Hematopoietic multipotent progenitor cell treated with erythropoietin and hydrocortisone succinate and interleukin-3 and kit ligand, for 15 days (in vitro differentiated cells): ENCODE measurements around the gene NAV2.
"Not testable (repeated sequence)": the region's sequence is repeated elsewhere in the genome, so short reads cannot be mapped to it uniquely, and the experiment has no call there.

ENCODE experiments used
- DNase-seq: peaks from one replicate; pipeline ENCODE4 v3.0.0-alpha.2; 2015; ENCODE audit warnings: low spot score

Gene NAV2

DNA sequence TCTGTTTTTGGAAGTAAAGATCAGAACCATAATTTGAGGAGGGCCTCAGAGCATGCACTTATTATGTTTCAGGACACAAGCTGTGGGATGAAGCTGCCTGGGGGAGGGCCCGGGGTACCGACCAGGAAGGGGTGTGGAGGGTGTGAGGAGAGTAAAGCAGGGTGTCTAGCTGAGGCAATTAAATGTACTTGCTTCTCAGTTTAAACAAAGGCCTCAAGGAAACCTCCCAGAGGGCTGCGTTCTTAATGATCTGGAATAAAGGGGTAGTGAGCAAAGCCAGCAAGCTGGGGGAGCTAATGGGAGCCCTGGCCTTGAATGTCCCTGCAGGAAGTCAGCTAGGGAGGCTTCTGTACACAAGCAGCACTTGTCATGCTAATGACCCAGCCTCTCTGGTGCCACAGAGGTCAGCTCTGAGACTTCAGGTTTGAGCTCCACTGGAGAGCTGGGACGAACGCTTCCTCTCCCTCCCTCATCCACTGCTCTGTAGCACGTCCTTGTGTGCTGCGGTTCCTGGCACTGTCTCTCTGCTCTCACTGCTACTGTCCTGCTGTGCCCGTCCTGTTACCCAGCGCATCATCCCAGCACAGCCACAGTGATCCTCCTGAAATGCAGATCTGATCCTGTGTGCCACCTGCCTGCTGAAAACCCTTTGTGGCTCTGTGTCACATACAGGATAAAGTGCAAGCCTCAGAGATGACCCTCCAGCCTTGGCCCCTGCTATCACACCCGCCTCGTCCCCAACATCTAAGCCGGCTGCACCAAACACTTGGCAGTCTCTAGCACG lies 287.9 kb downstream of the NAV2 start:
- no peak for DNase-seq

- DNase-seq, result no peak
Observed at GRCh38 chr11:20002312-20003216, 289.9 kb downstream of the NAV2 start.

- no peak for DNase-seq
Observed at GRCh38 chr11:20003351-20003750, 290.7 kb downstream of the NAV2 start.

DNA sequence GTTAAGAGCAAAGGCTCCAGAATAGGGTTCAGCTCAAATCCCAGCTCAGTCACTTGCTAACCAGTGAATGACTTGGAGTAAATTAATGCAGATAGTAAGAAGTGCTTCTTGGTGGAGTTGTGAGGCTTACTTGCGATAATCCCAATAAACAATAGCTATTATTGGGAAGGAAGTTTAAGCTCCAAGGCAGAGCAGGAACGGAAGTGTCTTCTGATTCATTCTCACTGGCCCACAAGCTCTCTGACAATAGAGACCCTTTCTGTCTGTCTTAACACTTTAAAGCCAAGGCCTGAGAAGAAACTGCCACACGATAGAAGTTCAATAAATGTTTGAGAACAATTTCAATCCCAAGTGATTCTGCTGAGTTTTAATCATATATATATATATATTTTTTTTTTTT lies 292.2 kb downstream of the NAV2 start:
- no peak for DNase-seq

- DNase-seq, result no peak
Observed at GRCh38 chr11:20005747-20006146, 293.1 kb downstream of the NAV2 start.

DNA sequence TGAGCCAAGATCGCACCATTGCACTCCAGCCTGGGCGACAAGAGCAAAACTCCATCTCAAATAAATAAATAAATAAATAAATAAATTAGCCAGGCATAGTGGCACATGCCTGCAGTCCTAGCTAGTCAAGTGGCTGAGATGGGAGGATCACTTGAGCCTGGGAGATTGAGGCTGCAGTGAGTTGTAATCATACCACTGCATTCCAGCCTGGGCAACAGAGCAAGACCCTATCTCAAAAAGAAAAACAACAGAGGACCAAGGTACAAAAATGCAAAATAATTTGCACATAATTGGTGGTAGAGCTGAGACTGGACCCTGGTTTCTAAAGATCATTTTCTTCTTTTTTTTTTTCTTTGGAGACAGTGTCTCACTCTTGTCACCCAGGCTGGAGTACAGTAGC lies 294.0 kb downstream of the NAV2 start:
- not testable (repeated sequence) for DNase-seq

- DNase-seq, result no peak
Observed at GRCh38 chr11:20007386-20007785, 294.7 kb downstream of the NAV2 start.

GRCh38 chr11:20008190-20008870 lies 295.7 kb downstream of the NAV2 start:
- DNase-seq, result no peak

- DNase-seq, result no peak
Observed at GRCh38 chr11:20008871-20009644, 296.4 kb downstream of the NAV2 start.

DNA sequence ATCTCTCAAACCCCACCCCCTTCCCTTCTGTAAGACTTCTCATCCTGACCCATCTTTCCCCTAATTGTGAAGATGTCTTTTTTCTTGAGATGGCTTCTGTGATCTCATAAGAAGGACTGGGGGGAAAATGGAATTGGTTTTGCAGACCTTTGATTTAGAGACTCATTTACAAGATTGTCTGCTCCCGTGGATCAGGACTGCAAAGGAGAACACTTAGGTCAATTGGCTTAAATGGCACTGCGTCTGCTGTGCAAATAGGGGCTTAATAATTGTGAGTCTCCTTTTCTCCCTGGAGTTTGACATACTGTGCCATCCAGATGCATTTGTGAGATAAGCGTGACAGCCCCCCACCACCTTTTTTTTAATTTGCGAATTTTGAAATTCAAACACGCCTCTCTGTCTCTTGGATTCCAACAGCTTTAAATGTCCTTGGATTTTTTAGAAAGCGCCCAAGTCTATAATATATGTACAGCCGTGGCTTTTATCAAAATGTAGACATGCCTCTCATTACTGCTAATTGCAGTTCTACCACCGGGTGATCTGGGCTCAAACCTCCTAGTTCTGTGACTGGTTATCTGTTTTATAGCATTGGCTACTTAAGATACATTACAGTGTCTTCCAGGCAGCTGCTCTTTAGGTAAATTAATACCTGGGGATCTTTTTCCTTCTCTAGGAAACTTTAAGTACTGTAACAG lies 297.7 kb downstream of the NAV2 start:
- DNase-seq, result no peak

DNA sequence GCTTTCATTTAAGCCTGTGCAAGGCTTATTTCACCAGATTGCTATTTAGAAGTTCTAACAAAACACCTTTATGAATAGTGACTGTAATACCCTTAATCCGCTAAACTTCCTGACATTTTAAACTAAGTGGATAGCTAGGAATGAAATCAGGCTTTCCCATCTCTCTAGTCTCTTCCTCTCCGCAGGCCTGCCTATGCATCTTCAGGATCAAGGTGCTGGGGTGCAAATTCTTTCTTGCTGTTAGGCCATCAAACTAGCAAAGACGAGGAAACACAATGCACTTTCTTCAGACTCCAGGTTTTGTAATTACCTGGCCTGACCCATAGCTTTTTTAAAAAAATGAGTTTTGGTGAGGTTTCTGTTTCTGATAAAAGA lies 298.2 kb downstream of the NAV2 start:
- no peak for DNase-seq

DNA sequence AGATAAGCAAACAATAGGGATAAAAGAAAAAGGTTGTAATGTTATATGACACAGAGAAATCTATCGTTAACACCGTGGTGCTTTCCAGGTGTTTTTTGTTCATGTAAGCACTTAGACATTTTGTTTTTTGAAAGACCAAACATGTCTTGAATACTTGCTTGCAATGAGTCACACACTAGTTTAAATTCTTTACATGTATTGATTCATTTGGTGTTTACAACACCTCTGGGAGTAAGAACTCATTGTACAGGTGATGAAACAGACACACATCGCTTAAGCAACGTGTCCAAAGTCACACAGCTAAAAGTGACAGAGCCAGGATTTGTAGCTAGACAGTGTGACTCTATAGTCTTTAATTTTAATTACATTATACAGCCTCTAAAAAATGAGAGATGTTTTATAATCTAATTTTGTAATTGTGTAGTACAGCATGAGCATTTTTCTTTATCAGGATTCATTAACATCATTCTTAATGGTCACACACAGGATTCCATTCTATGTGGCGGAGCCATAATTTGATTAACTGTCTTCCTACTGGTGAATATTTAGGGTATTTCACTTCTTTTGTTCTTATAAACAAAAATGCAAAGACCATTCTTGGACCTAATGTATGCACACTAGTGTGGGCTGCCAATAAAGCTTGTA lies 298.8 kb downstream of the NAV2 start:
- DNase-seq, result no peak

GRCh38 chr11:20013346-20014066 lies 300.9 kb downstream of the NAV2 start:
- DNase-seq, result no peak

GRCh38 chr11:20014067-20014402 lies 301.4 kb downstream of the NAV2 start:
- no peak for DNase-seq

GRCh38 chr11:20015101-20015500 lies 302.5 kb downstream of the NAV2 start:
- DNase-seq, result no peak

DNA sequence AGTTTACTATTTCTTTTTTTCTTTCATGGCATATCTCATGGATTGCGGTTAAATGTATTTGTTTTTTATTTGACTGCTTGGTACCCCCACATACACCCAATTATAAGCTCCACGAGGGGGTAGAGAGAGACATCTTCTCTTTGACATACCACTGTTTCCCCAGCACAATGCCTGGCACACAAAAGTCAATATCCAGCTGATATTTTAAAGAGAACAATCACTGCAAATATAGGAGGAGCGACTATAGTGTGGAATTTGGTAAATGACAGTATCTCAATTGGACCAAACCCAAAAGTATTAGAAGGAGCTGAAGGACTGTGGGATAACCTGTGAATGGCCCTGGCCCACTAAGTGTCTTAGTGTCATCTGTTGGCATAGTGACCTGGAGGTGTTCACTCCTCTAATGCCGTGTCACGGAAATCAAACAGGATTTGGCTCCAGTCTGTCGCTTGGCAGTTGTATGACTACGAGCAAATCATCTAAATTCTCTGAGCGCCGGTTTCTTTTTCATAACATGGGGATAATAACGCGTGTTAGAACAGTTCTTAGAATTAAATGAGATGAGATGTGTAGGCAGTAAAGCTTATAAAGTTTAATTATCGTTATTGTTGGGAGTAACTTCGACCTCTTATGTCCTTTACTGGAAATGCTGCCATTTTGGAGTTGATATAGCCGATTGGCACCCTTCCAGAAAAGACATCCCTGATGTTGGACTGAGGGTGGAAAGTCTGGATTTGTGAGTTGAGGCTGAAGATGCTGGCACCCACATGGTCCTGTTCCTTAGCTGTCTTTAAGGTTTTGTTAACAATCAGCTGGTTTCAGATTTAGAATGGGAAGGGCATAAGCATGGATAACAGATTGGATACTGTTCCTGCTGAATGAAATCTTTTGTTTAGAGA lies 303.1 kb downstream of the NAV2 start:
- DNase-seq, result no peak

- no peak for DNase-seq
Observed at GRCh38 chr11:20016526-20016925, 303.9 kb downstream of the NAV2 start.

GRCh38 chr11:20017320-20017719 lies 304.7 kb downstream of the NAV2 start:
- no peak for DNase-seq

DNA sequence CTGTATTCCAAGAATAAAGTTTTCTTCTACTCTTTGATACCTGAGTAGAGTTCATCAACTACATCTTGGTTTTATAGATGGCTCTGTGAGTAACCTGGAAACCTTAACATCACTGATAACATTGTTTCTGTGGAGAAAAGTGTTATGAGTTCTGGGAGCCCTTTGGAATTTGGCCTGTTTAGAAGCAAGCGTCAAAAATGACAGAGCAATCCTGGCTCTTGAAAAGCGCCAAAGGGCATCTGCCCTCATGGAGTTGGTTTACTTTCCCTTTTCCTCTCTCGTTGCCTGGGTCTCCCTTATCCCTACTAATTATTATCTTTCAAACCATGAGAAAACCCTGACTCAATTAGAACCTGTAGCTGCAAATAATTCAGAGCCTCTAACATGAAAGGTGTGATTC lies 307.6 kb downstream of the NAV2 start:
- DNase-seq, result no peak
